ENCODE measurements around the gene ZHX3. TPM values are rescaled to one million over a fixed set of nuclear protein-coding genes. Genes with fewer than 3 reads are reported as not detected.

The ZHX3 gene
- total and polyA plus RNA-seq, 10 of the 15 experiments (the other 5 are each of a cell fraction or from before 2014, with no cell fraction given) = 1.3 to 14.0 (median 5.0) TPM

DNA sequence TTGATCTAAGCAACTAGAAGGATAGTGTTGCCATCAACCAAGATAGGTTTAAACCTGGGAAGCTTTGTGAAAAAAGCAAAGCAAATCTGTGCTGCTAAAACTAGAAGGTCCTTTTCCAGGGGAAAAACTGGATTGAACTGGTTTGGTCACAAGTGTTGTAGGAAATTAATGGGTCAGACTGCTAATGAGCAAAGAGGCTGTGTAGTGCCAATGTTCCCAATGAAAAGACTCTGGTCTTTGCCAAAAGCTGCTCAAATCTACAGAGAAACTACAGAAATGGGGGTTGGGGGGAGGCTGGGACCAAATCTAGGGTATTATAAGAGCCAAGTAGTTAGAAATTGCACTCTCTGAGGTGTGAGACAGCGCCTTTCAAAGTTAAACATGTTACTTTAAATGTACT, 95.2 kb downstream of the ZHX3 start (continued):
- no peak for TF ChIP-seq PBX3 (IDR thresholded peaks at IDR 0.05; ENCODE audit: insufficient replicate concordance, low read depth, low read length)
- no peak for TF ChIP-seq NFIC (IDR thresholded peaks at IDR 0.05; ENCODE audit: low read depth, low read length)
- no peak for TF ChIP-seq SIX5 (IDR thresholded peaks at IDR 0.05; ENCODE audit: low read depth, low read length, severe bottlenecking)
- no peak for TF ChIP-seq MLLT1 (IDR thresholded peaks at IDR 0.05)
- no peak for TF ChIP-seq CEBPZ (IDR thresholded peaks at IDR 0.05; ENCODE audit: low read depth, low read length)
- TF ChIP-seq, protein P1, sequence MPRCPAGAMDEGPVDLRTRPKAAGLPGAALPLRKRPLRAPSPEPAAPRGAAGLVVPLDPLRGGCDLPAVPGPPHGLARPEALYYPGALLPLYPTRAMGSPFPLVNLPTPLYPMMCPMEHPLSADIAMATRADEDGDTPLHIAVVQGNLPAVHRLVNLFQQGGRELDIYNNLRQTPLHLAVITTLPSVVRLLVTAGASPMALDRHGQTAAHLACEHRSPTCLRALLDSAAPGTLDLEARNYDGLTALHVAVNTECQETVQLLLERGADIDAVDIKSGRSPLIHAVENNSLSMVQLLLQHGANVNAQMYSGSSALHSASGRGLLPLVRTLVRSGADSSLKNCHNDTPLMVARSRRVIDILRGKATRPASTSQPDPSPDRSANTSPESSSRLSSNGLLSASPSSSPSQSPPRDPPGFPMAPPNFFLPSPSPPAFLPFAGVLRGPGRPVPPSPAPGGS (IDR thresholded peaks at IDR 0.05; ENCODE audit: borderline replicate concordance, insufficient read depth, low read depth, low read length, poor library complexity, severe bottlenecking) = no peak
- TF ChIP-seq, protein P2, sequence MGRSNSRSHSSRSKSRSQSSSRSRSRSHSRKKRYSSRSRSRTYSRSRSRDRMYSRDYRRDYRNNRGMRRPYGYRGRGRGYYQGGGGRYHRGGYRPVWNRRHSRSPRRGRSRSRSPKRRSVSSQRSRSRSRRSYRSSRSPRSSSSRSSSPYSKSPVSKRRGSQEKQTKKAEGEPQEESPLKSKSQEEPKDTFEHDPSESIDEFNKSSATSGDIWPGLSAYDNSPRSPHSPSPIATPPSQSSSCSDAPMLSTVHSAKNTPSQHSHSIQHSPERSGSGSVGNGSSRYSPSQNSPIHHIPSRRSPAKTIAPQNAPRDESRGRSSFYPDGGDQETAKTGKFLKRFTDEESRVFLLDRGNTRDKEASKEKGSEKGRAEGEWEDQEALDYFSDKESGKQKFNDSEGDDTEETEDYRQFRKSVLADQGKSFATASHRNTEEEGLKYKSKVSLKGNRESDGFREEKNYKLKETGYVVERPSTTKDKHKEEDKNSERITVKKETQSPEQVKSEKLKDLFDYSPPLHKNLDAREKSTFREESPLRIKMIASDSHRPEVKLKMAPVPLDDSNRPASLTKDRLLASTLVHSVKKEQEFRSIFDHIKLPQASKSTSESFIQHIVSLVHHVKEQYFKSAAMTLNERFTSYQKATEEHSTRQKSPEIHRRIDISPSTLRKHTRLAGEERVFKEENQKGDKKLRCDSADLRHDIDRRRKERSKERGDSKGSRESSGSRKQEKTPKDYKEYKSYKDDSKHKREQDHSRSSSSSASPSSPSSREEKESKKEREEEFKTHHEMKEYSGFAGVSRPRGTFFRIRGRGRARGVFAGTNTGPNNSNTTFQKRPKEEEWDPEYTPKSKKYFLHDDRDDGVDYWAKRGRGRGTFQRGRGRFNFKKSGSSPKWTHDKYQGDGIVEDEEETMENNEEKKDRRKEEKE (IDR thresholded peaks at IDR 0.05) = no peak
- no peak for TF ChIP-seq ESRRA (IDR thresholded peaks at IDR 0.05; ENCODE audit: low read length)
